CD4-positive, CD25-positive, alpha-beta regulatory T cell (primary cell): Measurements from ENCODE around the gene STK32C. TPM values are rescaled to one million over a fixed set of nuclear protein-coding genes. Genes with fewer than 3 reads are reported as not detected.
A peak's percentile ranks its signal among the peaks of the same experiment; 100 is the strongest.

Experiments used
- ATAC-seq, 2 donors: fragments of 150-1000 bp; cut with Tn5 transposase; one replicate each; pipeline ENCODE4 v1.10.0; 2021; ENCODE audit warnings: low read depth in 2 of 2, moderate number of reproducible peaks in 2 of 2, moderate library complexity in 1 of 2
- DNase-seq, 3 donors: peaks; one replicate each; pipeline versions ENCODE4 v3.0.0 to v3.0.0-alpha.2; 2012 to 2022; ENCODE audit warnings: mixed read lengths in 1 of 3
- H3K27ac ChIP-seq: one replicate; pipeline ENCODE4 v1.7.0; 2013; ENCODE audit warnings: mild to moderate bottlenecking, low read length; ENCODE audit not compliant: insufficient read depth, poor library complexity, severe bottlenecking
- H3K27me3 ChIP-seq: one replicate; pipeline ENCODE4 v1.7.0; 2013; ENCODE audit warnings: low read length; ENCODE audit not compliant: control insufficient read depth, insufficient read depth
- H3K36me3 ChIP-seq: one replicate; pipeline ENCODE4 v1.7.0; 2013; ENCODE audit warnings: mild to moderate bottlenecking, low read length, moderate library complexity; ENCODE audit not compliant: control insufficient read depth, insufficient read depth
- H3K4me1 ChIP-seq: 2 replicates; pipeline ENCODE4 v1.7.0; 2013; ENCODE audit warnings: mild to moderate bottlenecking, low read length; ENCODE audit not compliant: insufficient read depth, control insufficient read depth, poor library complexity, severe bottlenecking
- H3K4me3 ChIP-seq: one replicate; pipeline ENCODE4 v1.7.0; 2013; ENCODE audit warnings: low read depth, mild to moderate bottlenecking, low read length, moderate library complexity
- H3K9me3 ChIP-seq, 2 experiments: 1 replicate in 1 of 2; 2 replicates in 1 of 2; pipeline ENCODE4 v1.7.0; 2013; ENCODE audit warnings: low read length in 2 of 2, mild to moderate bottlenecking in 1 of 2, moderate library complexity in 1 of 2; ENCODE audit not compliant: control insufficient read depth in 2 of 2
- H3K27ac Mint-ChIP-seq, 3 donors: one replicate each; pipeline ENCODE4 v1.8.0; 2020 to 2022; ENCODE audit warnings: mild to moderate bottlenecking in 3 of 3, mixed read lengths in 3 of 3, moderate library complexity in 2 of 3
- H3K27me3 Mint-ChIP-seq: one replicate; pipeline ENCODE4 v1.8.0; 2022; ENCODE audit warnings: mild to moderate bottlenecking, mixed read lengths
- H3K36me3 Mint-ChIP-seq: one replicate; pipeline ENCODE4 v1.8.0; 2020; ENCODE audit warnings: mixed read lengths
- H3K4me1 Mint-ChIP-seq, 4 donors: one replicate each; pipeline ENCODE4 v1.8.0; 2020 to 2022; ENCODE audit warnings: mixed read lengths in 4 of 4, mild to moderate bottlenecking in 1 of 4
- H3K4me3 Mint-ChIP-seq, 4 donors: one replicate each; pipeline ENCODE4 v1.8.0; 2020 to 2022; ENCODE audit warnings: mild to moderate bottlenecking in 4 of 4, mixed read lengths in 4 of 4, moderate library complexity in 3 of 4
- H3K9me3 Mint-ChIP-seq, 7 donors: one replicate each; pipeline ENCODE4 v1.8.0; 2020 to 2022; ENCODE audit warnings: mixed read lengths in 7 of 7, mild to moderate bottlenecking in 3 of 7, moderate library complexity in 2 of 7
- polyA plus RNA-seq, 4 donors: library from polyadenylated mRNA; unstranded; fragments of 300-500 nt; fragmentation: Illumina TruSeq; gene quantifications; one replicate each; pipeline ENCODE4 v1.2.3, GENCODE V29; 2021
- total RNA-seq: library from RNA; stranded (reverse); gene quantifications from one replicate; pipeline ENCODE4 v1.2.3, GENCODE V29; 2022

Gene STK32C
- total and polyA plus RNA-seq, 5 donors from 2014 or later, result 3.5 to 7.0 (median 6.6) TPM

- Mint-ChIP-seq H3K4me1 (peaks cover 0 to 8% (median 5%) of the 10 kb centered on the region in 4 donors), H3K4me3 (no peak overlapping the region), H3K36me3 (no peaks in the 10 kb centered on the region), H3K27ac (no peak overlapping the region), H3K27me3 (peaks cover 18% of the 10 kb centered on the region), H3K9me3 (no peaks in the 10 kb centered on the region)
- Histone ChIP-seq H3K36me3 (no peaks in the 10 kb centered on the region), H3K4me1 (peaks cover 8% of the 10 kb centered on the region), H3K27me3 (peaks cover 4% of the 10 kb centered on the region), H3K9me3 (no peaks in the 10 kb centered on the region), H3K27ac (no peak overlapping the region), H3K4me3 (no peak overlapping the region)
- DNase-seq (no peak), ATAC-seq (no peak)
These were observed 4.2 kb downstream of the STK32C start for GRCh38 chr10:132303361-132304115.

GRCh38 chr10:132302421-132303310, 5.1 kb downstream of the STK32C start:
- Histone ChIP-seq H3K27ac (no peak overlapping the region), H3K27me3 (peaks cover 4% of the 10 kb centered on the region), H3K36me3 (no peaks in the 10 kb centered on the region), H3K9me3 (no peaks in the 10 kb centered on the region), H3K4me1 (peaks cover 7% of the 10 kb centered on the region), H3K4me3 (no peak overlapping the region)
- Mint-ChIP-seq H3K4me3 (no peak overlapping the region), H3K27ac (no peak overlapping the region), H3K9me3 (no peaks in the 10 kb centered on the region), H3K27me3 (peaks cover 18% of the 10 kb centered on the region), H3K36me3 (no peaks in the 10 kb centered on the region), H3K4me1 (peaks cover 0 to 8% (median 5%) of the 10 kb centered on the region in 4 donors)
- ATAC-seq, result no peak
- no peak for DNase-seq

GRCh38 chr10:132301371-132302330, 6.1 kb downstream of the STK32C start:
- Histone ChIP-seq H3K4me3 (no peak overlapping the region), H3K27ac (no peak overlapping the region), H3K36me3 (no peaks in the 10 kb centered on the region), H3K27me3 (peaks cover 4% of the 10 kb centered on the region), H3K4me1 (peaks cover 1% of the 10 kb centered on the region), H3K9me3 (no peaks in the 10 kb centered on the region)
- DNase-seq (no peak), ATAC-seq (no peak)
- Mint-ChIP-seq H3K4me3 (no peak overlapping the region), H3K27ac (no peak overlapping the region), H3K4me1 (peaks cover 0 to 8% (median 5%) of the 10 kb centered on the region in 4 donors), H3K9me3 (no peaks in the 10 kb centered on the region), H3K36me3 (no peaks in the 10 kb centered on the region), H3K27me3 (peaks cover 18% of the 10 kb centered on the region)

- Mint-ChIP-seq H3K4me3 (peak overlapping the region in 1 of 4 donors; percentile 46), H3K27ac (no peak overlapping the region), H3K9me3 (no peaks in the 10 kb centered on the region), H3K4me1 (peaks cover 0 to 3% (median under 1%) of the 10 kb centered on the region in 4 donors), H3K27me3 (peaks cover 18% of the 10 kb centered on the region), H3K36me3 (no peaks in the 10 kb centered on the region)
- Histone ChIP-seq H3K36me3 (no peaks in the 10 kb centered on the region), H3K27ac (no peak overlapping the region), H3K4me1 (no peaks in the 10 kb centered on the region), H3K9me3 (no peaks in the 10 kb centered on the region), H3K27me3 (no peaks in the 10 kb centered on the region), H3K4me3 (no peak overlapping the region)
- ATAC-seq (no peak), DNase-seq (no peak)
These were observed 7.2 kb downstream of the STK32C start for GRCh38 chr10:132300582-132300981.

GRCh38 chr10:132299371-132300336, 8.1 kb downstream of the STK32C start:
- no peak for ATAC-seq
- Mint-ChIP-seq H3K36me3 (no peaks in the 10 kb centered on the region), H3K9me3 (no peaks in the 10 kb centered on the region), H3K27ac (peak overlapping the region in 1 of 3 donors; percentile 15), H3K4me1 (peaks cover 0 to 3% (median under 1%) of the 10 kb centered on the region in 4 donors), H3K4me3 (no peak overlapping the region), H3K27me3 (peaks cover 14% of the 10 kb centered on the region)
- DNase-seq, result no peak
- H3K36me3 ChIP-seq, result no peaks in the 10 kb centered on the region
- H3K9me3 ChIP-seq, result no peaks in the 10 kb centered on the region
- H3K27me3 ChIP-seq, result no peaks in the 10 kb centered on the region
- H3K4me3 ChIP-seq, result no peak overlapping the region
- H3K27ac ChIP-seq, result no peak overlapping the region
- no peaks in the 10 kb centered on the region for H3K4me1 ChIP-seq

GRCh38 chr10:132298038-132298881, 9.5 kb downstream of the STK32C start:
- Mint-ChIP-seq H3K4me1 (peaks cover 0 to 3% (median under 1%) of the 10 kb centered on the region in 4 donors), H3K27me3 (peaks cover 14% of the 10 kb centered on the region), H3K27ac (peak overlapping the region in 1 of 3 donors; percentile 80), H3K36me3 (no peaks in the 10 kb centered on the region), H3K4me3 (no peak overlapping the region), H3K9me3 (no peaks in the 10 kb centered on the region)
- Histone ChIP-seq H3K36me3 (no peaks in the 10 kb centered on the region), H3K4me3 (no peak overlapping the region), H3K9me3 (no peaks in the 10 kb centered on the region), H3K27ac (no peak overlapping the region), H3K4me1 (no peaks in the 10 kb centered on the region), H3K27me3 (no peaks in the 10 kb centered on the region)
- ATAC-seq (no peak), DNase-seq (no peak)
